Mucosa of gallbladder (tissue), 1 donor: Measurements from ENCODE around the gene DMRT1. TPM values are rescaled to one million over a fixed set of nuclear protein-coding genes. Genes with fewer than 3 reads are reported as not detected.

ENCODE experiments used
- DNase-seq: peaks from one replicate; pipeline ENCODE4 v3.0.0-alpha.2; 2020; ENCODE audit warnings: low spot score
- total RNA-seq: library from RNA; stranded (reverse); gene quantifications from one replicate; pipeline ENCODE4 v1.2.1, GENCODE V29; 2021
- donor health status: DM: no; HTN: no; CAD: no.

DMRT1 gene
- total RNA-seq, 1 donor from 2014 or later, result not detected

DNA sequence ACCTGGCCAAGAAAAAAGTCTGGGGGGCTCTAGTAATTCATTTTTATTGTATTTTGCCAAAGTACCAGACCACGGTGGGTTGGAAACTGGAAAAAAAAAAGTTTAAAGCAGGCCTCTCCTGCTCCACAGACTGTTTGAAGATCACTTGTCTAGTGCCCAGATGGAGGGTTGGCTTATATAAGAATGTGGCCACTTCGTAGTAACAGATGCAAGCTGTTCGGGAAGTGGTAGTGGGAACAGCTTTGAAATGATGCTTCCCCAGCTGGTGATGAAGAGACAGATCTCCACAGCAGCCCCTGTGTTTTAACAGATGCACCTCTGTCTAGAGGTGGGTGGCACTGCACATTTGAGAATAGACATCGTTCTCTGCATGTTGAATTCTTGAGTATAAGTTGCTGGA is 80.7 kb downstream of the DMRT1 start:
- no peak for DNase-seq

DNA sequence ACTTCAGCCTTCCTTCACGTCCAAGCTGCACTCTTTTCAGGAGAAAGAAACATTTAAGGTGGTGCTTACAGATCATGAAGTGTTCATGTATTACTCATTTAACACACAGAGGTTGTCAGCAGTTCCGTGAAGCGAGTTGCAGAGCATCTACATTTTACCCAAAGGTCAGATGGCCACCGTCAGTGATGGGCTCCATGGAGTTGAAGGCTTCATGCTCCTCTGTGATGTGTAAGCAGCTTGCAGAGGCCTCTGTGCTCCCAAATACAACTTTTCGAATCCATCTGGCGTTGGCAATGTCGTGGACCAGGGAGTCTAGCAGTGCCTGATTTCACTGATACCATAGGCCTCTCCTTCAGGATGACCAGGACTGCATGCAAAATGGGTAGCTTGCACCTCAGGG is 81.2 kb downstream of the DMRT1 start:
- DNase-seq, result no peak

DNA sequence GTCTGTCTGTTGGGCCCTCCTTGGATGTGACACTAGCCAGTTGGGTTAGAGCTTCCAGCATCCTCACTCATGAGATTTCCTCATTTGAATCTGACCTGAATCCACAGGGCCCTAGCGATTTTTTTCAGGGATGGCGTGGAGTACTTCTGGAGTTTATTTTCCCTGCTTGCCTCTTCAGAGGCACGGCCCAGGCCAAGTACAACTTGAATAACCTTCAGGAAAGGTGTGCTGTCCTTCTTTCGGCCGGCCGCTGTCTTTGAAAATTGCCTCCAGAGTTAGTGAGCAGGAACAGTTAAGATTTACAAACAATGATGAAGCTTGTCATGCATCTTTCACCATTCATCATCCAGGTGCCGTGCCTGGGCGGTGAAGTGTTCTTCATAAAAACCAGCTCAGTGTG is 85.5 kb downstream of the DMRT1 start:
- DNase-seq, result no peak

DNA sequence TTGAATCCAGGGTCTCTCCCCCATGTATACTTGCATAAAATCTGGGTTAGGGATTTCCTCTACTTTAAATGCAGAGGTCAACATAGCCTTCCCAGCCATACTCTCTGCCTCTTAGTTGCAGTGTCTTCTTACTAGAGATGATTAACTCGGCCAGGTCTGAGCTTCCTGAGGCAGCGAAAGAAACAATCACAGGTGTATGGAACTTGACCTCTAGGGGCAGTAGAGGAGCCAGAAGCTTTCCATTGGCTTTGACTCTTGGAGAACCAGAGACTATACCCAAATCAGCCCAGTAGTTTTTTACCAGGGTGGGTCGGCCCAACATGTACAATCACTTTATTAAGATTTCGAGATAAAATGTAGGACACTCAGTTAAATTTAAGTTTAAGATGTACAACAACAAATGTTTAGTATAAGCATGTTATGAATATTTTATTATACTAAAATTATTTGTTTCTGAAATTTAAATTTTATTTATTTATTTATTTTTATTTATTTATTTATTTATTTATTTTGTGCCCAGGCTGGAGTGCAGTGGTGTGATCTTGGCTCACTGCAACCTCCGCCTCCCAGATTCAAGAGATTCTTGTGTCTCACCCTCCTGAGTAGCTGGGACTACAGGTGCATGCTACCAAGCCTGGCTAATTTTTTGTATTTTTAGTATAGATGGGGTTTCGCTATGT is 87.0 kb downstream of the DMRT1 start:
- peak; percentile 19 for DNase-seq

DNA sequence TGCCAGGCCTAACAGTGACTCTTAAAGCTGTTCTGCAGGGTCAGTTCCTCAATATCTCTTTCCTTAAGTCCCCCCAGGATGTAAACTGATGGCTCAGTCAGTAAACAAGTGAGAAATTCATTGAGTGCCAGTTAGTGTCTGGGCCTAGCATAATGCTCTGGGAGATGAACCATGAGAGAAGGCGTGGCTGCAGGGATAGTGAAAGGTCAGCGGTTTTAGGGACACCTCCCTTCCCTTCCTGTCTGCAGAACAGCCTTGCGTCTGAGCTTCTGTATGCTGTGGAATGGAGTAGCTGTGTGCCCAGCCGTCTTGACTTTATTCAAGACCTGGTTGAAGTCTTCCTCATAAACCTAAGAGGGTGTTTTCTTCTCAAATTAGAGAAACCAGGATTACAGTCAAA is 88.2 kb downstream of the DMRT1 start:
- DNase-seq, result no peak

DNA sequence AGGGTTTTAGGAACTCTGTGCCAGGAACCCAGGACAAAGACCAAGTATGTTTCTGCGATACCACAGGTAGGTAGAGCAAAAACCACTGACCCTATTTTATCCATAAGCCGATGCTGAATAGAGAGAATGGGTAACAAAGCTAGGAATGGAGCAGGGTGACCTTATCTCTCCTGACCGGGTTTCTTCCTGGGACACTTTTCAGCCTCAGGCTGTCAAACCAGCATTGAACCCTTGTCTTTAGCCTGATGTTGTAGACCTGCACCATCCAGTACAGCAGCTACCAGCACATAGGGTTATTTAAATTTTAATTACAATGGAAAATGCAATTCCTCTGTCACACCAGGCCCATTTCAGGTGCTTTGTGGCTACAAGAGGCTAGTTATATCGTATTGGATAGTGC is 91.9 kb downstream of the DMRT1 start:
- DNase-seq, result no peak

DNA sequence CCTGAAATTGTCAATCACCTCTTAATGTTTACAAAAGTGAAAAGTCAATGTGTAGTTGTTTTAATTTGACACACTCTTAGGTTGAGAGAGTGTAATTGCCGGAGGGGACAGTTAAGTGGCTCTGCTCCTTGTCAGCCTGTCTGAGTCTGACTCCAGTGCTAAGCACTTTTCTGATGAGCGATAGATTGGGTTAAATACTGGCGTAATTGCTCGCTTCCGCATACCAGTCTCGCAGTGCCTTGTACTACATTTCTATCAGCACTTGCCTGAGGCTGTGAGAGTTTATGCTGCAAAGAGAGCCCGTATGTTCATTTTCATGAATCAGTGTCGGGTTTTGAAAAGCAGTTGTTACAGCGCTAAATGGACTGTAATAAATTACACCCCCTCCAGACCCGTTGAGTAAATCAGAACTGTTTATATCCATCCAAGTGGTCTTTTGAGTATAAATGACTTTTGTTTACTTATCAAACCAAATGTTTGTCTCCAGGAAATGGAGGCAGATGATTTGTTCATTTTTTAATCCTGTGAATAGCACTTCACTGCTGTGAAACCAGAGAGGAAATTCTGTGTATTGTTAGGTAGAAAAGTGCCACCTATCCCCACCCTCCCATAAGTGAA is 94.0 kb downstream of the DMRT1 start:
- DNase-seq, result no peak

DNA sequence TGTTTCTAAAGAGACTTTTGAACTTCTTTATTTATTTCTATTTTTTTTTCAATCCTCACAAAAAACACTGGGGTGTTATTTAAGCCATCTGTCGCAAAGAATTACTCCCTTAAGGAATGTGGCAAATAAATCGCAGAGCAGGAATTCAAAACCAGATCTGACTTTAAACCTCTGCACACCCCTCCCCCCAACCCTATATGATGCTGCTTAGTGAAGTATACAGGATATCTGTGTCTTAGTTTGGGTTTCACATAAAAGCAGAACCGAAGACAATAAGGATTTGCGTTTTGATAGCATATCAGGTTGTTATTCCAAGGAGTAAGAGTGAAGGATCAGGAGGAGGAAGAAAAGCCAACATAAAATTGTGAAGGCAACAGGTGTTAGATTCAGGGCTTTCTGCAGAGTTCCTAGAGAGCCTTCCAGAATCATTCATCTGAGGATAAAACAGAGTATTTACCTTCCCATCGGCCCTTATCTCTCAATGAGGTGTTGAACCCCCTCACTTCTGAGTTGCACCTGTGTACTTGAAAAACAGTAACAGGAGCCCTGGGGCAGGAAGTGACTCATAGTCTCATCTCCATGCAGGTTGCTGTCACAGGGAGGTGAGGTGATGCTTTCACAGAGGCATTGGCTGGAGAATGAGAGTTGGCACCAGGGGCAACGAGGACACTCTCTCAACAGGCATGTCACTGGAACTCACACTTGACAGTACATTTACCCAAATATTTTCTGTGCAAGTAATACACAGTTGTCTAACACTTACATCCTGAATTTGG is 101.5 kb downstream of the DMRT1 start:
- DNase-seq, result no peak

DNA sequence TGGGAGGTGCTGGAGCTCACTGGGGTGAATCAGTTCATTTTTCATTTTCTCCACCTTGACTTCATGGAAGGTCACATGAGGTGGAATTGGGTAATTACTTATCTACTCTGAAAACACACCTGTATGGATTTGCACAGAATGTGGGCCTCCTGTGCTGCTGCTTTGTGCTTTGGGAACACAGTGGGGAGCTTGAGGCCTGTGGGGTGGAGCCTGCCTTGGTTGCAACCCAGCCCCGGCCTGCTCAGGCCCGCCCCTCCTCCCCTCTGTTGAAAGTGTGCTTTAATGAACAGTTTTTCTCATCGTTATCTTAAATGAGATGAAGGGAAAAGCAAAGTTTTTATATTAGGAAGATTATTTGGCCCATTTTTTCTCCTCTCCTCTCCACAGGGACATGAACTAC is 106.5 kb downstream of the DMRT1 start:
- no peak for DNase-seq

DNA sequence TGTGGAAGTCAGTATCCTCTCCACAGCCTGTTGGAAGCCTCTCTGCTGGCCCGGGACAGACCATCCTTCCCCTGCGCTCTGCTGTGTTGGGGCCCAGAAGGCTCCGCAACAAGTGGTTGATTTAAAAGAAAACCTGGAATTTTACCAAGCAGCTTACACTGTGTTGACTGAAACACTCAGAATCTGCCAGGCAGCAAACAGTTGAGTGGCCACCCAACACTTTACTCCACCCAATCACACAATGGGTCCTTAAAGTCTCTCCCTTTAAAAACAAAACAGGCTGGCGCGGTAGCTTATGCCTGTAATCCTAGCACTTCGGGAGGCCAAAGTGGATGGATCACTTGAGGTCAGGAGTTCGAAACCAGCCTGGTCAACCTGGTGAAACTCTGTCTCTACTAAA is 107.0 kb downstream of the DMRT1 start:
- no peak for DNase-seq

DNA sequence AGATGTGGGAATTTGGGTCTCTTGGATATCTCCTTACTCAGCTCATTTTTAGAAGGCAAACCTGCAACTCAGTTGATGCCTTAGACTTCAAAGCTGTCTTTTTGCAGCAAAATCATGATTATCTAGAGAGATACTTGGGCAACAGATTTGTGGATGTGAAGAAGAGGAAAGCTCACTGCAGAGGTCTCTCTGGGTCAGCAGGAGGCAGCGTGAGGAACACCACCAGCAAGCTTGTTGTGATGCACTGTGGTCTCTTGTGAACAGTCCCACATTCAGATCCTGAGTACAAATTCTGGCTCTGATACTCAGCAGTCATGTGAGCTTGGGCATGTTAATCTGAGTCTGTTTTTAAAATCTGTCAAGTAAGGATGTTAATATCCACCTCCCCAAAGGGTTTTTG is 108.6 kb downstream of the DMRT1 start:
- DNase-seq, result no peak

DNA sequence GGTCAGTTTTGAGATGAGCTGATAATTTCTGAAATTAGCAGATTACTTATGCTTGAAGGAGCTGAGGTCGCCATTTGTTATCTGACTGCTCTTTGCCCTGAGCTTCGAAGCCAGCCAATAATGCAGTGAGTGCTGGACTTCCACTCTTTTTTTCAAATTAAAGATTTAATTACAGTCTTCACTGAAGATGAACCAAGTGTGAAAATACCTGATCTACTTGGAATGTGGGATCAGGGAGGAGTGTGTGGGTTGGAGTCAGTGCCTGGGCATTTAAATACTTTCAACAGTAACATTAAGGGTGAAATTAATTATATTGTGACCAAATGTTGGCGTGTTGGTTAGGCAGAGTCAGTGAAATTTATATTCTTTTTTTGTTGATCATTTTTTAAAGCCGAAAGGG is 111.0 kb downstream of the DMRT1 start:
- no peak for DNase-seq

DNA sequence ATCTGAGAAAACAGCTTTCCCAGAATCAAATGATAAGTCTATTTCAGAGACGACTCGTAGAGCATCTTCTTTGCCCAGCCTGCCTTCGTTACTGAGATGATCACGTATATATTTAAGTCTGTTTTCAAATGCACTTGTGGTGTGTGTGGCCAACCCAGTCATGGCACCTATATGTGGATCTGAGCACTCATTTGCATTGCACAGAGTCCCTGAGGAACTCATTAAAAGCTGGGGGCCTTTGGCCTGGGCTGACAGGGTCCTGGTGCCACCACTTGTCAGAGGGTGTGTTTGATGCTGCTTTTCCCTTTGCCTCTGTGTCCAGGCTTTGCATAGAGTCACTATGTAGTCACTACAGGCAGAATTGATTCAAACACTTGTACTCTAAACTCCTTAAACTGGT is 117.6 kb downstream of the DMRT1 start:
- no peak for DNase-seq

DNA sequence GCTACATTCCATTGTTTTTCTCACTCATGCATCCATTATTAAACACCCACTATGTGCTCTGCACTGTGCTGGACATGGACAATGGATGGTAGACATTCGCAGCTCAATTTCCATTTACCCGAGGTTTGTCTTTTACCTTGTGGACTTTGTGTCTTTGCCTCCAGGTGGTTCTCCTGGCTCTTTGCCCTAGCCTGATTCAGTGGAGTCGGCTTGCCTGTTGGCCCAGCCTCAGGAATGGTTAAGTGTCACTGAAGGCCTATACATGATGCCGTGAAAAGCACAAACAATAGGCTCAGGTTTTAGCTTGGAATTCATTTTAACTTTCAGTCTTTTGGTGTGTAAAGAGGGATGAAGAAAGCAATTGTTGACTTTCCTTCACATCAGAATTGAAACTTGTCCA is 118.4 kb downstream of the DMRT1 start:
- DNase-seq, result peak; percentile 46

DNA sequence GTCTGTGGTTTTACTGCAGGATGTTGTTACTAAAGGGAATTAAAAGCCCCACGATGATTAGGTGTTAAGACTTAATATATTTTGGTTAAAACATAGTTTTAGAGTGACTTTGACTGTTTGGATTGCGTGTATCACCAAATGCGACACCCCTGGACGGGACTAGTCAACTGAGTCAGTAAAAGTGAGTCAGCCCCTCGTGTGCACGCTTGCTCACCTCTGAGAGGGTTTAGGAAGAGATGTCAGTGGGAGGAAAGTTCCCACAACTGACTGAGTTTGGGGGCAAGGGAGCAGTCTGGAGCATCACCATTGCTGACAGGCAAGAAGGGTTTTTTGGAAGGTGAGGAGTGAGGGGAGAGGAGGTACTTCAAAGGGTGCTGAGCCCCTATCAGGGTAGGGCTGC is 120.5 kb downstream of the DMRT1 start:
- no peak for DNase-seq

DNA sequence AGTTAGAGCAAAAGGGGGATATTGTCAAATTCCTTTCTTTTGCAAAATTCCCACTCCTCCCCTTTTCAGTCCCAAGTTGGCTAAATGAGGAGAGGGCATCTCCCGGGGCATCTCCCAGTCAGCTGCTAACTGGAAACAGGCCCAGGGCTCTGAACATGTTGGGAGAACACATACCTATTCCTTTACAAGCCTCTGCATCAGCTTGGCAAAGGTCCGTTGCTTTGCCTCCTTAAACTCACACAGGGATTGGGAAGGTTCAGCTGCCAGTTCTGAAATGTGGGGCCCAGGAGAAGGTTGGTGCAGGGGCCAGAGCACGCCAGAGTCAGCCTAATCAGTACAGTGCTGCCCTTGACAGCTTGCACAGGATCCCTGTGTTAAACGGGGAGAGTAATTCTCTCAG is 124.0 kb downstream of the DMRT1 start:
- no peak for DNase-seq

DNA sequence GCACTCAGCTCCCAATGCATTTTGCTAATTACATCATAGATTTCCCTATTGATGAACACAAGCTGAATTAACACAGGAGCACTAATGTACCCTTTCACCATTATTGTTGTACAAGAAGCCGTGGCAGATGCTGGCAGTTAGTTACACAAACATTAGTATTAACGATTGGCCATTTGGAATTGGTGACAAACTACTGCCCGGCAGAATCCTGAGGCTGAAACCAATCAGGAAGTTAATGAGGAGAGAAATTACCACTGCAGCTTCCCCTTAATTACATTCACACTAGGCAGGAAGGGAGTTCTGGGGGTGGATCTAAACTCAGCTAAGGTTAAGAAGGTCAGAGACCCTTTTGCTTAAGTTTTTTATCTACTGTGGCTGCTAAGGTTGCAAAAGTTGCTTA is 125.4 kb downstream of the DMRT1 start:
- no peak for DNase-seq

DNA sequence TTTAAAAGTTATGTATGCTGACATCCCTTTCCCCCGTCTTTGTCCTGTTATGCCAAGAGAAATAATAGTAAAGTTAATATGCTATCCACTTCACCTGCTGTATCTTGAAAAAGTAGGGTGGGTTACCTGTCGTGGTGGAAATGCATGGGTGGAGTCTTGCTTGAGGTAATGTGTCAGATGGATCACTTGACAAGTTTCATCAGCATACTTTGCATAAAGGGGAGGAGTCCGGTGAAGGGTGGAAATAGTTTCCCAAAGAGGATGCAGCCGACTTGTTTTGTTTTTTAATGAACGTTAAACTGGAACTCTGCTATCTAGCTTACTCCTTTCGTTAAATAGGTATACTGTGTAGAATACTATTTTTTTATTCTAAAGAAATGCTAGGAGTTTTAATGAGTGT is 125.9 kb downstream of the DMRT1 start:
- no peak for DNase-seq

DNA sequence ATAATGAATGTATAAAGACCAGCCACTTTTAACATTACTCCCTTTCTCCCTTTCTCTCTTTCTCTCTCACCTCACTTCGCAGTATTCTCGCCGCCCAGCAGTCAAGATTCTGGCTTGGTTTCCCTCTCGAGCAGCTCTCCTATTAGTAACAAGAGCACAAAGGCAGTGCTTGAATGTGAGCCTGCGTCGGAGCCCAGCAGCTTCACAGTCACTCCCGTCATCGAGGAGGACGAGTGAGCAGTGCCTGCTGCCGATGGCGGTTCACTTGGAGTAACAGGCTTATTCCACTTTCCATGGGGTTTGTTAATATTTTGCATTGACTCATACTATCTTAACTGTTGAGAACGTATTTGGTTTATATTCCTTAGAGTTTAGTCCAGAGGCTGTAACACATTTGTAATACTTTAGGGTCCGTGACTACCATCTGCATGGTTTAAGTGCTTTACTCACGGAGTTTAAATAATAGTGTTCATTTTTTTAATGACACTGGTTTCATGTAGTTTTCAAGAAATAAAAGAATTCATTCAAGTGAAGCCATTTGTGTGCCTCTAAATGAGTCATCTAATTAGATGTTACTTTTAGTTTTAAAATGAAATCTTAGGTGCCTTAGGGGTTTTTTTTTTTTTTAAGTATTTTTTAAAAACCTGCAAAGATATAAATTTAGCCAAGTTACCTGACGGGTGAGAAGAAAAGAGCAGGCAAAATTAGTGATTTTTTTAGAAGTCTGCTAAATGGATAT is 126.6 kb downstream of the DMRT1 start:
- DNase-seq, result no peak

DNA sequence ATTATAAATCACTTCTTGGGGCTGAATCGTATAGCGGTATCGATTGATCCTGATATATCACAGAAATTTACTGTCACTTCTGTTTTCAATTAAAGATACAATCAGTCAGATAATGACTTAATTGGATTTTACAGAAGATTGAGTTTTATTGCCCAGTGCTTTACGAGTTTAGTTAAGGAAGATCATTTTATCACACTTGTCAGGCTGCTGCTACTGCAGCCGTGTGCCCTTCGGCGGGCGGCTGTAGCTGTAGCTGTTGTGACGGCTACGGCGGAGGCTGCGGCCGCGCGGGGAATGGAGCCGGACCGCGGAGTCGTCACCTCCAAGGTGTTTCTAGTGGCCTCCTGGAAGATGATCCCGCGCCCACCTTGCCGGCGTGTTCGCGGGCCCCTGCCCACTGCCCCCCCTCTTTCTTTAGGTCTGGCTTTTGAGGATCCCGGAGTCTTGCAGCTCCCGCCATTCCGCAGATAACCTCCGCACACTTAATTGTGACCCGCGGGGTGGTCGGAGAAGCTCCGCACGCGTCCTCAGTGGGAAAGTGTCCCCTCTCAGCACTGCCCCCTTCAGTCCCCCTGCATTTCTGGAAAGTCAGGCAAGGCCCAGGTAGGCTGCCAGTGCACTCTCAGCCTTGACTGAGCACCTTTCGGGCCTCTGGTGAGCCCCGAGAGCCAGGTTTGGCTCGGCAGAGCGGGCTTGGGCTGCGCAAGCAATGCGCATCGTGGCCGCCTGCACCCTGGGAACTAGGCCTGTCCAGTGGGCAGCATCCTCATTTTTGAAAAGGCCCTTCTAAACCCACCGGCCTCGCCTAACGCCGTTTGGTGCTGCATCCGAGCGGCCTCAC is 128.0 kb downstream of the DMRT1 start:
- no peak for DNase-seq

DNA sequence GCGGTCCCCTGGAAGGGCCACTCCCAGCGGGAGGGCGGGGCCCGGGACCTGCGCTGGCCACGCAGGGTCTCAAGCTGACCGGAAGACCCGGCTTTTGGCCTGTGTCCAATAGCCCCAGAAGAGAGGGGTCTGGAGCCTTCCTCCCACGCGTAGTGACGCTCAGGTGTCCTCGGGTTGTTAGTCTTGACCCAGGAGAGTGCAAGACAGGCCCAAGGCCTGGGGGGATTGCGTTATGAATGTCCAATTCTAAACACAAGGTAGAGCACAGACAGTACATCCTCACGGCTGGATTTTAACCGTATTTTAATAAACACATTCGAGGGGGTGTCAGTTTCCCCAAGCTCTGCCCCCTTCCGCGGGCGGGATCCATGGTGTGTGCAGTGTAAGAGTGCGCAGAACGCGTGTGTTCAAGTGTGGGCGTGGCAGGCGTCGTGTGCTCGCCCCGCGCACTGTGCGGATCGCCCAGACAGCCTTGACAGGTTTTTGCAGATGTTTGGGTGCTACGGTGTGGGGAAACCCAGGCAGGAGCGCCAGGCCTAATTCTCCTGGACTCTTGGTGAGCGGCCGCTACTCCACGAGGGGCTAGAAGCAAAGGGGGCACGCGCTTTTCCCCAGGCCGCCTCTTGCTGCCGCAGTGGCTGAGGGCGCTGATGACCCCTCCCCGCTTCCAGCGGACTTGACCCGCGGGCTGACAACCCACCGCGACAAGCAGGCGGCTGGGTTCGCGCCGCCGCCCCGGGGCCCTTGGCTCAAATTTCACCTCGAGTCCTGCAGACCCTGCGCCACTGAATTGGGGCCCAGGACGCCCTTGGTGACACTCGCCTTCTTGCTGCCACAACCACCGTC is 128.9 kb downstream of the DMRT1 start:
- no peak for DNase-seq
